RWPE2 (cell line): ENCODE measurements around the gene MLX.

ENCODE experiments used
- ATAC-seq: fragments of 200-7000 bp; cut with Tn5 transposase; 3 replicates; pipeline ENCODE4 v1.9.1; 2021; ENCODE audit warnings: low read depth
- DNase-seq: peaks from one replicate; pipeline ENCODE4 v3.0.0-alpha.2; 2020; ENCODE audit warnings: low spot score
- H3K27ac ChIP-seq: fragments of 450-650 bp; 2 replicates; pipeline ENCODE4 v1.5.1; 2017; ENCODE audit warnings: mild to moderate bottlenecking; ENCODE audit not compliant: poor library complexity, severe bottlenecking
- H3K27me3 ChIP-seq: fragments of 250-450 bp; sonication (Bioruptor Pico); 2 replicates; pipeline ENCODE4 v1.5.1; 2021; ENCODE audit warnings: mild to moderate bottlenecking, moderate library complexity; ENCODE audit not compliant: insufficient read depth, poor library complexity, severe bottlenecking
- H3K36me3 ChIP-seq: fragments of 250-450 bp; sonication (Bioruptor Pico); 2 replicates; pipeline ENCODE4 v1.5.1; 2020; ENCODE audit warnings: low read depth, mild to moderate bottlenecking, moderate library complexity
- H3K4me1 ChIP-seq: fragments of 250-450 bp; sonication (Bioruptor Pico); 2 replicates; pipeline ENCODE4 v1.5.1; 2021; ENCODE audit warnings: mild to moderate bottlenecking, moderate library complexity; ENCODE audit not compliant: insufficient read depth, poor library complexity, severe bottlenecking
- H3K4me3 ChIP-seq: fragments of 250-450 bp; sonication (Bioruptor Pico); 2 replicates; pipeline ENCODE4 v1.5.1; 2021; ENCODE audit warnings: mild to moderate bottlenecking, moderate library complexity; ENCODE audit not compliant: severe bottlenecking
- H3K9me3 ChIP-seq: fragments of 250-450 bp; sonication (Bioruptor Pico); 2 replicates; pipeline ENCODE4 v1.5.1; 2021; ENCODE audit warnings: mild to moderate bottlenecking, moderate library complexity; ENCODE audit not compliant: severe bottlenecking
- CTCF ChIP-seq: fragments of 450-650 bp; IDR thresholded peaks from one replicate; pipeline ENCODE4 v1.5.1; 2017; ENCODE audit warnings: mild to moderate bottlenecking, moderate library complexity; ENCODE audit not compliant: poor library complexity, severe bottlenecking

MLX gene

GRCh38 chr17:42566883-42567573 lies at the start of gene MLX:
TSS of gene MLX (plus strand) at chr17:42567100. CDS start at chr17:42567125, 25 bp downstream.
- TF ChIP-seq CTCF, result no peak
- Histone ChIP-seq H3K9me3 (no peaks in the 10 kb centered on the region), H3K4me1 (peaks cover 2% of the 10 kb centered on the region), H3K27me3 (no peaks in the 10 kb centered on the region), H3K36me3 (peaks cover 70% of the 10 kb centered on the region), H3K4me3 (peak within 1 kb of the TSS; percentile 84), H3K27ac (peak within 1 kb of the TSS; percentile 69)
- DNase-seq, result no peak
- peak; percentile 61 for ATAC-seq

- TF ChIP-seq CTCF, result peak; percentile 95
- Histone ChIP-seq H3K27me3 (no peaks in the 10 kb centered on the region), H3K9me3 (no peaks in the 10 kb centered on the region), H3K36me3 (0 out of 2 replicates have a peak, but pooled peaks cover 3% of the 10 kb centered on the region), H3K27ac (peak overlapping the region; percentile 97), H3K4me1 (peaks cover 38% of the 10 kb centered on the region), H3K4me3 (no peak overlapping the region)
- DNase-seq (no peak), ATAC-seq (peak; percentile 70)
Measured at GRCh38 chr17:42517516-42517915, 49.4 kb upstream of the MLX start.

GRCh38 chr17:42518046-42518754 lies 48.7 kb upstream of the MLX start:
- peaks cover 38% of the 10 kb centered on the region for H3K4me1 ChIP-seq
- peak overlapping the region; percentile 97 for H3K27ac ChIP-seq
- no peaks in the 10 kb centered on the region for H3K9me3 ChIP-seq
- H3K27me3 ChIP-seq, result no peaks in the 10 kb centered on the region
- ATAC-seq, result peak; percentile 37
- H3K4me3 ChIP-seq, result no peak overlapping the region
- no peak for TF ChIP-seq CTCF
- 0 out of 2 replicates have a peak, but pooled peaks cover 3% of the 10 kb centered on the region for H3K36me3 ChIP-seq
- DNase-seq, result peak; percentile 85

GRCh38 chr17:42518755-42519545 lies 48.0 kb upstream of the MLX start:
- no peak for TF ChIP-seq CTCF
- no peaks in the 10 kb centered on the region for H3K27me3 ChIP-seq
- peak overlapping the region; percentile 97 for H3K27ac ChIP-seq
- ATAC-seq, result peak; percentile 3; the same call in 1 of the 3 replicates
- no peak for DNase-seq
- H3K4me1 ChIP-seq, result peaks cover 38% of the 10 kb centered on the region
- H3K9me3 ChIP-seq, result no peaks in the 10 kb centered on the region
- no peak overlapping the region for H3K4me3 ChIP-seq
- 0 out of 2 replicates have a peak, but pooled peaks cover 3% of the 10 kb centered on the region for H3K36me3 ChIP-seq
